ENCODE data around the gene B3GNT3.
"Not testable (repeated sequence)": the region's sequence is repeated elsewhere in the genome, so short reads cannot be mapped to it uniquely, and the experiment has no call there.

Gene B3GNT3

GRCh38 chr19:17798599-17798998 is 3.7 kb downstream of the B3GNT3 start:
- DNase-seq, result not testable (repeated sequence)

GRCh38 chr19:17802137-17802858 is 7.4 kb downstream of the B3GNT3 start:
- DNase-seq, result no peak

GRCh38 chr19:17803264-17803896 is 8.4 kb downstream of the B3GNT3 start:
- no peak for DNase-seq

GRCh38 chr19:17805427-17805826 is 10.5 kb downstream of the B3GNT3 start:
- DNase-seq, result no peak

GRCh38 chr19:17806945-17807344 is 12.0 kb downstream of the B3GNT3 start:
- DNase-seq, result no peak

- no peak for DNase-seq
Observed at GRCh38 chr19:17807731-17808316, 12.9 kb downstream of the B3GNT3 start.

- DNase-seq, result no peak
Observed at GRCh38 chr19:17811103-17811502, 16.2 kb downstream of the B3GNT3 start.

GRCh38 chr19:17811681-17812080 is 16.7 kb downstream of the B3GNT3 start:
- DNase-seq, result no peak

- no peak for DNase-seq
Observed at GRCh38 chr19:17812099-17812498, 17.2 kb downstream of the B3GNT3 start.

- DNase-seq, result no peak
Observed at GRCh38 chr19:17817668-17818363, 22.9 kb downstream of the B3GNT3 start.

GRCh38 chr19:17821190-17821589 is 26.3 kb downstream of the B3GNT3 start, which contains the start of gene INSL3:
Gene INSL3, minus strand, starts transcription at chr19:17821519. Its CDS starts 13 bp downstream, at chr19:17821506.
- no peak for DNase-seq

- no peak for DNase-seq
Observed at GRCh38 chr19:17824339-17824738, 29.4 kb downstream of the B3GNT3 start.

GRCh38 chr19:17826508-17827056 is 31.6 kb downstream of the B3GNT3 start:
- no peak for DNase-seq

GRCh38 chr19:17829855-17830566 is 35.1 kb downstream of the B3GNT3 start:
- DNase-seq, result no peak

GRCh38 chr19:17830567-17831418 is 35.9 kb downstream of the B3GNT3 start:
- peak; percentile 38 for DNase-seq

GRCh38 chr19:17831419-17831888 is 36.5 kb downstream of the B3GNT3 start:
- no peak for DNase-seq

GRCh38 chr19:17832443-17833208 is 37.7 kb downstream of the B3GNT3 start:
- no peak for DNase-seq

GRCh38 chr19:17834350-17835181 is 39.6 kb downstream of the B3GNT3 start:
- DNase-seq, result no peak

GRCh38 chr19:17835182-17836006 is 40.5 kb downstream of the B3GNT3 start:
- DNase-seq, result no peak

Data from activated CD4-positive, alpha-beta T cell treated with anti-CD3 and anti-CD28 coated beads for 1 hour (primary cell).